Measurements from ENCODE around the gene STK24. TPM values are rescaled to one million over a fixed set of nuclear protein-coding genes. Genes with fewer than 3 reads are reported as not detected.

STK24 gene
- total and polyA plus RNA-seq, 2 of the 8 experiments (the other 6 are each of a cell fraction or from before 2014, with no cell fraction given), result 62.8 to 143 TPM

GRCh38 chr13:98446234-98446621 is 130.7 kb downstream of the STK24 start (continued):
- no peak for TF ChIP-seq E2F6 (IDR thresholded peaks at IDR 0.05)
- no peak for TF ChIP-seq FOSL1 (IDR thresholded peaks at IDR 0.05; ENCODE audit: insufficient read depth, low read depth, low read length)
- TF ChIP-seq PHF8 (conservative IDR thresholded peaks at IDR 0.05; ENCODE audit: low read depth, low read length), result no peak
- TF ChIP-seq CBX5 (IDR thresholded peaks at IDR 0.05; ENCODE audit: low read depth, low read length), result no peak
- no peak for TF ChIP-seq CEBPB (IDR thresholded peaks at IDR 0.05; ENCODE audit: low read depth, low read length)
- TF ChIP-seq BRCA1 (IDR thresholded peaks at IDR 0.05; ENCODE audit: low read depth, low read length), result no peak
- TF ChIP-seq NRF1 (IDR thresholded peaks at IDR 0.05; ENCODE audit: low read depth, low read length), result no peak
